DMS153 treated with DMSO at 0.1 percent for 48 hours (cell line): Measurements from ENCODE around the gene PDGFRB.
"Not testable (repeated sequence)": the region's sequence is repeated elsewhere in the genome, so short reads cannot be mapped to it uniquely, and the experiment has no call there.

Source experiments
- DNase-seq: peaks from one replicate; lab custom pipeline; 2025; ENCODE audit not compliant: unreplicated experiment; lab: John Stamatoyannopoulos, UW

PDGFRB gene

DNA sequence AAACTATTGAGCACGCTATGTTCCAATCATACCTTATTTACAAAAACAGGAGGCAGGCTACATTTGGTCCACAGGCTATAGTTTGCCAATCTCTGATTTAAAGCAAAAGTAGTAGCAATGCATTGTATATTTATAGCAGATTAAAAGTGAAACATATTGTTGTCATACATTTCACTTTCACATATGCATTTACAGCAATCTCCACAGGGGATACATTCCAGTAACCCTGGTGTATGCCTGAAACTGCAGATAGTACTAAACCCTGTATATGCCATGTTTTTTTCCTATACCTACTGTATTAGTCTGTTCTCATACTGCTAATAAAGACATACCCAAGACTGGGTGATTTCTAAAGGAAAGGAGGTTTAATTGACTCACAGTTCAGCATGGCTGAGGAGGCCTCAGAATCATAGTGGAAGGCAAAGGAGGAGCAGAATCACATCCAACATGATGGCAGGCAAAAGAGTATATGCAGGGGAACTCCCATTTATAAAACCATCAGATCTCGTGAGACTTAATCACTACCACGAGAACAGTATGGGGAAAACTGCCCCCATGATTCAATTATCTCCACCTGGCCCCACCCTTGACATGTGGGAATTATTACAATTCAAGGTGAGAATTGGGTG, 63.4 kb downstream of the PDGFRB start:
- DNase-seq = no peak

DNA sequence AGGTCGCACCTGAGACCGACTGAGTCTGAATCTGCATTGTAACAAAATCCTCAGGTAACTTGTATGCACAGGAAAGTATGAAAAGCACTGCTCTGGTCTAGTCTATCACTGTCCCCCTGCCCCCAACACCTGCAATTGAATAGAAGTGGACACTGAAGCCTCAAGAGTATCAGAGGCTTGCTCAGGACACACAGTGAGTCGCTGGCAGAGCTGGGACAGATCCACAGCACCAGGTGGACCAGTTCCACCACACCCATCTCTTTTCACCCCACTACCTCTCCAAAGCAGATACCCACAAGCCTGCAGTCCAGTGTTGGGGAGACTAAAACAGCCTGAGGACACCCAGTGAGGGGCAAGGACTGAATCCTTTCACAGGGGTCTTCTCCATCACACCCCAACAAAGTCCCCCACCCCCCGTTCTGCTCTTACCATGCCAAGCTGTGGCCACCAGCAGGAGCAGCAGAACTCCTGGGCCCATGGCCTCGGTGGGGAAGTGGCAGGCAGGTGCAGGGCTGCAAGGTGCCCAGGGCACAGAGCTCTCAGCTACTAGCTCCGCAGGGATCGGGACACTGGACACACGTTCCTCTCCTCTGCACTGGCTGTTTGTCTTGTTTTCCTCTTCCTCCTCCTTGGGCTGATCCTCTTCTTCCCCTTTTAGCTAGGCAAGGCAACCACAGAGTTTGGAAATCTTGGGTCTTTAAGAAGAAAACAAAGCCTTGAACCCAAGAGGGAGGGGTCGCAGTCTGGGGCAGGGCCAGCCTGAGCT, 69.5 kb downstream of the PDGFRB start, which contains the start of gene CSF1R:
Gene CSF1R, minus strand, starts transcription at position 605 of the 766 bp plus-strand sequence. Its CDS starts 127 bp downstream, at position 478.
- DNase-seq = no peak

DNA sequence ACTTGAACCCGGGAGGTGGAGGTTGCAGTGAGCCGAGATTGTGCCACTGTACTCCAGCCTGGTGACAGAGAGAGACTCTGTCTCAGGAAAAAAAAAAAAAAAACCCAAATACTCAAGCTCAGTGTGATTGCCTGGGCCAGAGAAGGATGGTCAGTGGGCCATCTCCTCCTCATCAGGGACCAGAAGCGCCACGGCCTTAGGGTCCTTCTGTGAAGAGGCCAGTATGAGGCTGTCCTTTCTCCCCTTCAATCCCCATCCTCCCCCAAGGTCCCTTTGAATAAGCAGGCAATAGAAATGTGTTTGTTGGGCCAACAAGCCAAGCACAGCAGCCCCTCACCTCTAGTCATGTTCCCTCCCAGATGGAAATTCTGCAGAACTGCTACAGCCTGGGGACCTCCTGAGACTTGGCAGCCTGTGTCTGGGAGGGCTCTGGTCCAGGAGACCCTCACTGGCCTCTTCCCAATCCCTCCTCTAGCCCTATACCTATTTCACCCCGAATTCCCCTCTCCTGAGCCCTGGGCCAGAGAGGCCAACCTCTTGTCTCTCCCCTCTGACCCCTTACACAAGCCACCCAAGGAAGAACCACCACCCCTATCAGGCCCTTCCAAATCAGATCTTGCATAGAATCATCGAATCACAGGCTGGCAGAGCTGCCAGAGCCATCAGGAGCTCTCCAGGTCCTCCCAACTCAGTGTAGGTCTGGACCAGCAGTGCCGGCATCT, 70.3 kb downstream of the PDGFRB start:
- DNase-seq = no peak

DNA sequence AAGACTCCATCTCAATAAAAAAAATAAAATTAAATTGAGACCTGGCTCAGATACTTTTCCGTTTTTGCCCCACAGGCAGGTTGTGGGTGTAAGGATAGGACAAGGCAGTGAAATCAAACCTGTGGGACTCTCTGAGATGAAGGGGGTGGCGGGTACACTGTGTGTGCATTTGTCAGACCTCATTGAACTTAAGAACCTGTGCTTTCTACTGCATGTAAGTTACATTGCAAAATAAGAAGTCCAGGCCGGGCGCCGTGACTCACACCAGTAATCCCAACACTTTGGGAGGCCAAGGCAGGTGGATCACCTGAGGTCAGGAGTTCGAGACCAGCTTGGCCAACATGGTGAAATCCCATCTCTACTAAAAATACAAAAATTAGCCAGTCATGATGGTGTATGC, 70.9 kb downstream of the PDGFRB start:
- not testable (repeated sequence) for DNase-seq

DNA sequence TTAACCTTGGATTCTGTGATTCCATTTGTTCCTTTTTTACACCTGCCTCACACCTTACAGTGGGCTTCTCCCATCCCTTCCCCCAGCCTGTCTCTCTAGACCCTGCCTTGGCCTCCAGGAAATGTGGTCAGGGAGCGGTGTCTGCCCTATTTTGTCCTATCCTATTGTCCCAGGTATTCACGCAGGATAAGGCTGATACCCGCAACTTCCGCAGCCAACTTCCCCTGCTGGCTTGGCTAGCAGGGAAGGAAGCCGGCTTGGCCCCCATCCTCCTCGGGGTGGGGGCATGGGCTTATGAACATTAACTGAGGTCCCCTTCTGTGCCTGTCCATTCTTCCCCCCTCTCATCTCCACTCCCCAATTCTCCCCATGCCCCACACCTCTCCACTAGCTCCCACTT, 72.8 kb downstream of the PDGFRB start:
- DNase-seq = no peak

DNA sequence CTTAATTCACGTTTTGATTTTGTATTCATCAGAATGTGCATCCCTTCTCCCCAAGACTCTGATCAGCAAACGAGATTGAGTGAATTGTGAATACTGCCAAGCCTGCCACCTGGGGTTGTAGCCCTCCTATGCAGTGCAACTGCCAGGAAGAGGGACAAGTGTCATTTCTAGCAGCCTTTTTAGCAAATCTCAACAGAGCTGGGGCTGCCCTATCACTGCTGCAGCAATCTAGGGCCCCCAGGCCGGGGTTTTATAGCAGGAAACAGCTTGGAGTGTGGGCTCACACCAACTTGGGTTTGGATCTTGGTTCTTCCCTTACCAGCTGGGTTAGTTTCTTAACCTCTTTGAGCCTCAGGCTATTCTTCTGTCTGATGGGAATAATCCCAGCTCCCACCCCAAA, 73.3 kb downstream of the PDGFRB start:
- DNase-seq = no peak

DNA sequence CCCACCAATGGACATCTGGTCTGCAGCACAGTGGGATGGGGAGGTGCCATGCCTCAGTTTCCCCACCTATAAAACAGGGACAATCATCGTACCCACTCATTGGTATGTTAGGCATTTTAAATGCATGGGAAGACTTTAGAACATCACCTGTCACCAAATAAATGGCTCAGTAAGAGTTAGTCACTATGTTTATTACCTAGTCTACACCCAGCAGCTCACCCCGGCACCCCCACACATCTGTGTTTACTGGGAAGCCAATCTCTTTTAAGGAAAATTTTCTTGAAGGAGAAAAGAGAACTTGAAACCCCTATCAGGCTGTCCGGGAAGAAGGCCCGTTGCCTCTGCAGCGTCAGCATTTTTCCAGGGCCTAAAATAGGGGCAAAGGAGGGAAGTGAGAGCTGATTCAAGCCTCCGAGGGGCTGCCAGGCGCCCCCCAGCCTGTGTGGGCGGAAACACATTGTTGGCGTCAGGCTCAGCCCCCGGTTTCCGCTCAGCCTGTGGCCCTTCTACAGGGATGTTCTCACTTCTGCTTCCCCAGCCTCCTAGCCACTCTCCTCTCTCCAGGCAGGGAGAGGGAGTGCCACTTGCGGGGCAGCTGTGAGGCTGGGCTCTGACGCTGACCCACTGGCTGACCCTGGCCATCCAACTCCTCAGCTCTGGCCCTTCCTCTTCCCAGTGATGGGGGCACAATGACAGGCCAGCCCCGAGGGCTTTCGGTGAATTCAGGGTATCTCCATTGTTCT, 73.9 kb downstream of the PDGFRB start:
- DNase-seq = no peak

DNA sequence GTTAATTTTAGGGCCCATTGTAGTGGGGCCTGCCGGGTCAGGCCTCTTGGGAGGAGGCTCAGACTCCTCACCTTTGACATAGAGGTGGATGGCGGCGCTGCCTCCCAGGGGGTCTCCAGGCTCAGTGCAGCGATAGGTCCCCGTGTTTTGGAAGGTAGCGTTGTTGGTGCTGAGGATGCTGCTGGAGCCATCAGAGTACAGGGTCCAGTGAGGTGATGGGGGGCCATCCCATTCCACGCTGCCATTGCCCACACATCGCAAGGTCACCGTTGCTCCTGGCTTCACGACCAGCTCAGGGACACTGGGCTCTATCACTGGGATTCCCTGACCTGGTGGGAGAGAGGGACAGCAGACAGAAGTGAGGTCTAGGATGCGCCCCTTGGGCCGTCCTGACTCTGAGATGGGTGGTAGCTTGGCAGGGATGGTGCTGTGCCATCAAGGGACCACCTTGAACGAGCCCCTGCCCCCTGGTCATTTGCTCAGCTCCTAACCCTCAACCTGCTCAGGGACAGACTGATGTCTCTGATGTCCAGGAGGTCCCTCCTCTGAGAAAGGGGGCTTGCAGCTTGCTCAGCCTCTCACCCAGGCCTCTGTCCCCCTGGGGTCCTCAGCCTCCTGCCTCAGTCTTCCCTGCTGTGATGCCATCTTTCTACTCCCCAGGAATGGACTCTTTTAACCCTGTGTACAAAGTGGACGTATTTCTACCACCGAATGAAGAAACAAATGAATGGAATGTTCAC, 74.8 kb downstream of the PDGFRB start:
- DNase-seq = no peak

DNA sequence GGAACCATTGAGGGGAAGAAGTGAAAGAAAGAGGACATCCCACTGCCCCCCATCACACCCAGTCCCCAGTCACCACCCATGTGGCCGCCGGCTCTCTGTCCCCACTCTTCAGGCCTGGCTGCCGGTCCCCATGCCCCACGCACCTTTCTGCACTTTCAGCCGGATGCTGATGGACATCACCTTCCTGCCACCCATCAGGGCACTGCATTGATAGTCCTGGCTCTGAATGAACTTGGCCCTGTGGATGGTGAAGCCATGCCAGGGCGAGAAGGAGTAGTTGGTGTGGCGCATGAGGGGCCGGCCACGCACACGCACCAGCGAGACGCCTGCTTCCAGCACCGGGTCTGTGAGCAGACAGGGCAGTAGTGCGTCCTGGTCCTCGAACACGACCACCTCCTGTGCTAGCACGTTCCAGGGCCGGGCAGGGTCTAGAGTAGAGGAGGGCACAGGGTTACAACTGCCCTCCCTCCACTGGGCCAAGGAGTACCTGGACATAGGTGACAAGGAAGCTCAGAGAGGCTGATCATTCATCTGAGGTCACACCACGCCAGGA, 75.7 kb downstream of the PDGFRB start:
- DNase-seq = no peak

DNA sequence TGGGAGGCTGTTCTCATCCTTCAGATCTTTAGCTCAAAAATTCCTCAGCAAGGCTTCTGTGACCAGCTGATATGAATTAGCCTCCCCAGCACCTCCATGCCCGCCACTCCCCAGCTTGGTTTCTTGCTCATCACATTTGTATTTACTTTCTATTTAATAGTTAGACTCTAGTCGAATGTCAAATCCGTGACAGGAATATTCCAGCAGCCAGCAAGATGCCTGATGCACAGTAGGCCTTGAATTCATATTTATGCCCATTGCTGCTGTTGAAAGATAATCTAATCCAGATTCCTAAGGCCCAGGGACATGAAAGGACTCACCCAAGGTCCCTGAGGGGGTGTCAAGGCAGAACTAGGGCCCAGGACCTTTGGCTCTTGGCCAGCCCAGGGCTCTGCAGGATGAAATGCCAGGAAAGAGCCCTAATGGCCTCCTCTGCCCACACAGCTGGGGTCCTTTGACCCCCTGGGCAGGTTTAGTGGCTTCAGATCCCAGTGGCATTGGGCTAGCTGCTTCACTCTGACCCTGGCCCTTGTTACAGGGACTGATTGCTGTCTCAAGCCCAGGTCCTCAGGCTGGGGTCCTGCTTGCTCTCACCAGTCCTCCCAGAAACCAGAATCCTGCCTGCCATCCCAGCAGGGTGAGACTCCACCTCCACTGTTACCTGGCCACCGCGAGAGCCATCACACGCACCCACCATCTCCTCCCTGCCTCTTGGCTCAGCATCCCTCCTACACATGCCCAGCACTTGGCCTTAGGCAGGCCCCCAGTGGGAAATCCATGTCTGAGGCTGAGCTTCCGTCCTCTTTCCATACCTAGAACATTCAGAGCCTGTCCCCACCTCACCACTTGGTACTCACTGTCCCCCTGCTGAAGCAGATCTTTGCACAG, 76.6 kb downstream of the PDGFRB start:
- no peak for DNase-seq

DNA sequence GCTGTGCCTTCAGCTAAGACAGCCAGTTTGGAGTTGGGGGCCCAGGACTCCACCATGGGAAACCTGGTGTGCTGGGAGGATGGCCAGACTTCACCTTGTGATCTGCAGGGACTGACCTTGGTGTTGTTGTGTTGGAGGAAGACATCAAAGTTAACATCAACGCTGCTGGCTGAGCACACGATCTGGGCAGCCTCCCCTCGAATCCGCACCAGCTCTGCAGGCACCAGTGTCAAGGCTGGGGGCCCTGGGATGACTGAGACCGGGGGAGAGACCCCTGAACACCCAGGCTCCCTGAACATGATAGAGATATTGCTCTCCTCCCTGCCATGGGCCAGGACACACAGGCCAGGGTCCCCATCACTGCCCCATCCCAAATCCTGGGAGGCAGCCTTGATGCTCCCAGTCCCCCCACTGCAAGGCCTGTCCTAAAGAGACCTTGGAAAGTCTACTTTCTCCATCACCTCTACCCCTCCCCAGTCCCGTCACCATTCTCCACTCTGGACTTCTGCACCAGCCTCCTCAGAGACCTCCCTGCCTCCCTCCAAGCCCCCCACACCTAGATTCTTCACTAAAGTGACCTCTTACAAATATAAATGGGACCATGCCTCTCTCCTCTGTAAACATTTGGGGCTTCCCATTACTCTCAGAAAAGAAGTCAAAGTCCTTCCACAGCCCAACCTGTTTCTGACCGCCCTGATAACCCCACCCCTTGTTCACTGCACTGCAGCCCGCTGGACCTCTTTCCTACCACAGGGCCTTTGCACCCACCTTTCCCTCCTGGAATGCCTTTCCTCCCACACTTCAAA, 77.4 kb downstream of the PDGFRB start:
- no peak for DNase-seq

DNA sequence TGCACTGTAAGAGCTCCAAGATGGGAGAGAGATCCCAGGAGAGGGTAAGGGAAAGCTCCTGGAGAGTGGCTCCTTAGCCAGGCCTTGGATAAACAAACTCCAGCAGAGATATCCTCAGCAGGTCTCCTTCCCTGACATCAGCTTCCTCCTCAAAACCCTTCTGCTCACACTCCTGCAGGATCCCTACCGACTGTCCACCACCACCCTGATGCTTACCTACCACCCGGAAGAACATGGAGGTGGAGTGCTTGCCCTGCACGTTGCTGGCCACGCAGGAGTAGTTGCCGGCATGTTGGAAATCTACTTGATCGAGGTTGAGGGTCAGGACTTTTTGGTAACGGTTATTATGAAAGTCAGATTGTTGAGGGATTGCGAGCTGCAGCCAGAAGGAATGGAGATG, 78.6 kb downstream of the PDGFRB start:
- no peak for DNase-seq

DNA sequence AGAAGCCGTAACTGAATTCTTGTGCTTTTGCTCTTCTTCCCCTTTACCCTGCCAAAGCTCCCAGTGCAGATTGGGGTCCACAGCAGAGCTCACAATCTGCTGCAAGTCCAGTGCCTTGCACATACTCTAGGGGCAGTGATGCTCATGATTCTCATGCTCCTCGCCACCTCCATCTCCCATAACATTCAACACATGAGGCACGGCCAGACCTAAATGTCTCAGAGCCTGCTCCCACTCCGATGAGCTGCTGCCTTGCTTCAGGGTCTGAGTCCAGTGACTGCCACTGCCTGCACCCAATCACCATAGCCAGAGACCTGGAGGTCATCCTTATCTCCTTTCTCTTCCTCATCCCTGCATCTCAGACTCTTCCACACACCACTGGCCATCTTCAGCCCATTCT, 79.8 kb downstream of the PDGFRB start:
- no peak for DNase-seq

DNA sequence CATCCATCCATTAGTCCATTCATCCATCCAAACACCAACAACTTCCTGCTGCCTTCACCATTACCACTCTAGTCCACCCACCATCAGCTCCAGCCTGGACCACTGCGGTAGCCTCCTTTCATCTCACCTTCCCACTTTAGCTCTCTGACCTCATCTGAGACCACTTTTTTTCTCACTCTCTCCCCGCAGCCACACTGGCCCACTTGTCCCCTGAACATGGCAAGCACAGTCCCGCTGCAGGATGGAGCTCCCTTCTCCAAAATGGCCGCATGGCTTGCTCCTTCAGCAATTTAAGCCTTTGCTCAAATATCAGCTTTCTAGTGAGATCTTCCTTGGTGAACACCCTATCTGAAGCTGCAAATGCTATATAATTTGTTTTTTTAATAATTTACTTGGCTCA, 80.4 kb downstream of the PDGFRB start:
- no peak for DNase-seq

DNA sequence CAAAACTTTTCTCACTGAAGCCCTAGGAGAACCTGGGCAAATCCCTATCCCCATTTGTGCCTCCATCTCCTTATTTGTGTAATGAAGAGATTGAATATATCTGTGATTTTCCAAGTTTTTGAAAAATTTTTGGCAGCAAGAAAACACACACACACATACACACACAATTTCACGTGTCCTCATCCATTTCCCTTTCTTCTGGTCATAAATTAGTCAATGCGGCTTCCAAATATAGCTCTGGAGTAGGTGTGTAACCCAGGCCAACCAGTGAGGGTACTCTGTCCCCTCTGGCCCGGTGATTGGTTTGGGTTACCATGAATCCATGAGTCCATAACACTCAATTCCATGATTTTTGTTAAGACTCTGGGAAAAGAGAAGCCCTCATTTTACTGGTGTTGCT, 82.0 kb downstream of the PDGFRB start:
- DNase-seq = no peak

DNA sequence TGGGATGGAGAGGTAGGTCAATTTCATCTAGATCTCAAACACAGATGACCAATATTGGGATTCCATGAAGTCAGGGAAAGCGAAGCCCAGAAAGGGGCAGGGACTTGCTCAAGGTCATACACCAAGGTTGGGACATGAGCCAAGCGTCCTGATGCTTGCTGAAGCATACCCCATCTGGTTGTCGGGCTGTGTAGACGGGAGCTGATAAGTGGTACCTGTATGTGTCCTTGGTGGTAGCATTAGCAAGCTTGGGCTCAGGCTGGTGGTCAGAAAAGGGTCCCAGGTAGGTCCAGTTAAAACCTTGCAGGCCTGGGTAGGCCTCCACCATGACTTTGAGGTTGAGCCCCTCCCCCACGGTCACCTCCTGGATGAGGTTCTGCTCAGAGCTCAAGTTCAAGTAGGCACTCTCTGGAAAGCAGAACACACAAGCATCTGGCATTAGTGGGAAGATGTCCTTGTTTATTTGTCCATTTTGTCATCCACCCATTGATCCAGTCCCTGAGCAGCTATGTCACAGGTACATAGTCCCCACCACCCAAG, 82.5 kb downstream of the PDGFRB start:
- no peak for DNase-seq

DNA sequence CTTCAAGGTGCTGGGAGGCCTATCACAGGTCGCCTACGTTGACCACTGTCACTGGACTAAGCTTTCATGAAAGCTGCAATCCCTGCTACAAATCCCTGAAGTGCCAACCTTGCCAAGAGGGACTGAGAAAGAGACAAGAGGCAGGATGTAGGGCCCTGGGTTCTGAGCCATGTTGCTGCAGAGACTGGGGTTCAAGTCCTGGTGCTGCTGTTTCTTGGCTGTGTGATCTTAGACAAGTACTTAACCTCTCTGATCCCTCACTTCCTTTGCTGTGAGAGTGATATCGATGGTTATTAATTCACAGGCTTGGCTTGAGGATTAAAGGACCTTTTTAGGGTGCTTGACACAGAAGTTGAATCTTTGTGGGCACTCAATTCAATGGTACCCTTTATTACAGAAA, 84.8 kb downstream of the PDGFRB start:
- DNase-seq = no peak
